Tongue (tissue), 2 donors: Measurements from ENCODE around the gene TRIM15. TPM values are rescaled to one million over a fixed set of nuclear protein-coding genes. Genes with fewer than 3 reads are reported as not detected.
A peak's percentile ranks its signal among the peaks of the same experiment; 100 is the strongest.

Source experiments
- DNase-seq: peaks from one replicate; pipeline ENCODE4 v3.0.0-alpha.2; 2015
- total RNA-seq: library from RNA; depleted of rRNA; stranded (reverse); fragments of >200 nt; gene quantifications from one replicate; pipeline ENCODE4 v1.2.3, GENCODE V29; 2014

The TRIM15 gene
- total RNA-seq, 1 donor from 2014 or later: not detected

- DNase-seq: no peak
These were observed 16.2 kb upstream of the TRIM15 start for GRCh38 chr6:30147096-30147495.

- DNase-seq: no peak
These were observed 14.1 kb upstream of the TRIM15 start for GRCh38 chr6:30149234-30149633.

- DNase-seq: no peak
These were observed 13.3 kb upstream of the TRIM15 start for GRCh38 chr6:30149858-30150550.

DNA sequence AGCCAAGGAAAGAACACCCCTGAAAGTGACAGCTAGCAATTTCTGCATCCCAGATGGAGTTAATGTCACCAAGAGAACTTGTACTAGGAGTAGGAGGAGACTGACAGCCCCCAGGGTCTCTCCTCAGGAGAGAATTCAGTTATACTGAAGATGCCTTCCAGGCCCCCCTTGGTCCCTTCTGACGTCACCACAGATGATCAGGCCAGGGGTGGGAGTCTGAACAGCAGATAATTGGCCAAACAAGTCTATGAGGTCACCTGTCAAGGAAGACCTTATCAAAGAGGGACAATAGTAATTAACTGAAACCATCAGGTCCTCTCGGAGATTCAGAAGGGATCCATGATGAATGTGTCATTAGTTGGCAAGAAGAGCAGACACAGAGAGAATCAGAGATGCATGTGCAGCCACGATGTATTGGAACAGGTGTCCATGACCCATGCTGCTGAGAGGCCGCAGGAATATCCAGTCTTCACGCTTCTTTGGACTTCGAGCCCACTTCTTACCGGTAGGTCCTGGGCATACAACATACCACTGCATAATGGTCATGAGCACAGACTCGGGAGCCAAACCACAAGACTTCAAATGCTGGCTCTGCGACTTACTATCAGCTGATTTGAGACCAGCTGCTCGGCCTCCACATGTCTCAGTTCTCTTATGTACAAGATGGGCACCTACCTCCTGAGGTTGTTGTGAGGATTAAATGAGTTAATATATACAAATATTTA lies 12.5 kb upstream of the TRIM15 start:
- no peak for DNase-seq

DNA sequence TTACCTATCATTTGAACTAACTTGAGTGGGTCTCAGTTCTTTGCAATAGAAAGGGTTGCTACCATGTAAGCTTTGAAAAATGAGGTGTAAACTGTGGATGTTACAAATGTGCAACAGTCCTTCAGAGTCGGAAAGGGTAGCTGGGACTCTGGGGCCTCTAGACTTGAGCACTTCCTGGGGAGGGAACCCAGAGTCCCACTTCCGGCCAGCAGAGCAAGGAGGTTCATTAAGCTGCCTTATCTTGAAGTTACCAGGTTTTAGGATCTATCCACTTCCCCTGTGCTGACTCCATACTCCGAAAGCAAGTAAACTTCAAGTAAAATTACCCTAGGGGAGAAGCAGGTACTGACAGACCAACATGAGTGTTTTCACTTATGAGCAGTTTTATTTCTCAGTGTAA lies 11.8 kb upstream of the TRIM15 start:
- no peak for DNase-seq

DNA sequence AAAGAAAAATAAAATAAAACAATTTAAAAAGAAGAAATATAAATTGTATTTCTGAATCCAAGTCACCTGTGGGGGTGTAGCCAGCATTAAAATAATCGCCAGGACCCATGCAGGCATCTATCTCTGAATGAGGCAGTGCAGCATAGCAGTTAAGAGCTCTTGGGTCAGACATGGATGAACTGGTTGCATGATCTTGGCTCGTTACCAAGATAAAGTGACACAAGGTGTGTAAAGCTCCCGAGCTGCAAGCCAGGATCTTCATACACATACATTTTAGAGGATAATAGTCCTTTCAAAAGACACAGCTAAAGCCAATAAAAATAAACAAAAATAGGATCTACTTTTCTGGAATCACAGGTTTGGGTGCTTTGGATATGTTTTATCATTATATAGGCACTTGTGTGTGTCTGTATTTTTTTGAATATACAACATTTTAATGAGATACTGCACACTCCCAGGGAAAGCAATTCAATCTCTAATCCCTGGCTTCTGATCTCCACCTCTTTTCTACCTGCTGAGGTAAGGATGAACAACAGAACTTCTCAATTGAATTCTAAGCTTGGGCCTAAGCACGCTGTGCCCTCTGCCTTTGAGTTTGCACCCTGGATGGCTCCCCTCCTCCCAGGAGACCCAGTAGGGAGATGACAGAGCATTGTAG lies 11.2 kb upstream of the TRIM15 start:
- no peak for DNase-seq

DNA sequence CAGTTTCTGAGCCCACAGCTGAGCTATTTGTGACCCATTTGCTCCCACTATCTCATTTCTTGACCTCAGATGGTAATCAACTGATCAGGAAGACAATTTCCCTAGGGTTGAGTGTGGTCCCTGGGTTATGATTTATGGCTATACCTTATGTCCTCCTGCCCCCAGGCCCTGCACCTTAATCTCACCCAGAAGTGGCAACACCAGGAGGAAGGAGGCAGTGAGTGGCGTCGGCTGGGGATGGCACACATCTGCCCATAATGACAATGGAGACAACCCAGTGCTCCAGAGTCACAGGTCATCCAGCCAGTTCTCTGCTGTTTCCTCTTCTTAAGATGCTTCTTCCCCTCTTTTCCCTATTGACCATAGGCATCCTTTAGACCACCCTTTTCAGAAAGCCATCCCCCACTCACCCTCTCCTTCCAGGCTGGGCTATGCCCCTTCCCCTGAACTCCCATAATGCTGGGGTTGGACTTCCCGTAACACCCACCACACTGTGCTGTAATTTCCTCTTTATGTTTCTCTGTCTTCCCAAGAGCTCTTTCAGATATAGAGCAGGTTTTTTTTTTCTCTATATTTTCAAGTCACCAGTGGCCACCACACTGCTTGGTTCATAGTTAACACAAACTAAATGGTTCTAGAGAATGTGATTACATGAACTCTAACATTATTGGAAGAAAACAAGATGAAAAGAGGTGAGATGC lies 10.3 kb upstream of the TRIM15 start:
- DNase-seq: no peak

DNA sequence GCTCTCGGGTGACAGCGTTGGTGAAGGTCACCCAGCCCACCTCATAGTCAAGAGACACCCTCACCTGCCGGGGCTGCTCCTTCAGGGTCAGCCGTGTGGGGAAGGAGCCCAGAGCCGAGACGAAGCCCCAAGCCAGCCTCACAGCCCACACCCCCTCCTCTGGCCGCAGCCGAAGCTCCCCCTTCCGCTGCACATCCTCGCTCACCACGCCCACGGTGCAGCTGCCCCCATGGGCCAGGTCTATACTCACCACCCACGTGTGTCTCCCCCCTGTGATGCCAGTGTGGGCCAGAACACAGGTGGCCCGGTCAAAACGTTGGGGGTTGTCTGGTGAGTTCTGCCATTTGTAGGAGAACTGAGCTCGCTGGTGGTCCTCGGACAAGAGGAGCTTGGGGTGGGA lies 9.3 kb upstream of the TRIM15 start:
- no peak for DNase-seq

GRCh38 chr6:30154709-30155519 lies 8.4 kb upstream of the TRIM15 start:
- no peak for DNase-seq

DNA sequence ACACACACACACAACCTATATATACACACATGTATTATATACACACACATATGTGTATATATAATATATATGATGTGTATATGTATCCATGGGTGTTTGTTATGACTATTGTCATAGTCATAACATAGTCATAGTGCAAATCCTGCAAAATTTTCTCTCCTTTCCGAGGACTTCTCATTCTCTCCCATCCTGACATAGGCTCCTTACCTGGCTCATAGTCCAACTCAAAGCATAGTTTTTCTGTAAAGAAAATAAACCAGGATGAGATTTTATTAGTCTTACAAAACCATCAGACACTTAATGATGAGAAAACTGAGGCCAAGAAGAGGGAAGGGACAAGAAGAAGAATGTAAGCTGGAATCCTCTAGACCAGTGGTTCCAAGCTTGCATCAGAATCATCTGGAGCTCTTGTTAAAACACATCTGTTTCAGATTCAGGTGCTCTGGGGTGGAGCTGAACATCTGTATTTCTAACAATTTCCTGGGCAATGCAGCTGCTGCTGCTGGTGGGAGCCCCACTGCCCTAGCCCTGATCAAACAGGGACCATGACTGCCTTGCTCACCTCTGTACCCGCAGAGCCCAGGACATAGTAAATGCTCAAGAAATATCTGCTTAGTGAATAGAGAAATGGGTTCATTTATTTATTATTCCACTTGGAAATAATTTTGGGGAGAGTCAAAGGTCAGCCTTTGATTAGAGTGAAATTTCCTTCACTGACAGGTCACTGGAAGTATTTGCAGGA lies 7.7 kb upstream of the TRIM15 start:
- DNase-seq: no peak

DNA sequence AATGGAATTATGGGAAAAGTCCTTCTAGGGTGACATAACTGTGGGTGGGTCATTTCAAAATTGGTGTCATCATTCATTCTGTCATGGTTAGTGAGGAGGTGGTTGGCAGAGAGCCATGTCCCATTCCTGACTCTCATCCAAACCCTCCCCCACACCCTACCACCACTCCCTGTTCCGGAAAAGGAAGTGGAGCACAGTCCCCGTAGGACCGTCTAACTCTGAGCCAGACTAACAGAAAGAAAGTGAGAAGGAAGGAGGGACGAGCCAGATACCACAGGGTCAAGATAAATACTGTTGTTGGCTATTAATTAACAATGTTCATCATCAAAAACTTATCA lies 7.1 kb upstream of the TRIM15 start:
- peak; percentile 7 for DNase-seq

DNA sequence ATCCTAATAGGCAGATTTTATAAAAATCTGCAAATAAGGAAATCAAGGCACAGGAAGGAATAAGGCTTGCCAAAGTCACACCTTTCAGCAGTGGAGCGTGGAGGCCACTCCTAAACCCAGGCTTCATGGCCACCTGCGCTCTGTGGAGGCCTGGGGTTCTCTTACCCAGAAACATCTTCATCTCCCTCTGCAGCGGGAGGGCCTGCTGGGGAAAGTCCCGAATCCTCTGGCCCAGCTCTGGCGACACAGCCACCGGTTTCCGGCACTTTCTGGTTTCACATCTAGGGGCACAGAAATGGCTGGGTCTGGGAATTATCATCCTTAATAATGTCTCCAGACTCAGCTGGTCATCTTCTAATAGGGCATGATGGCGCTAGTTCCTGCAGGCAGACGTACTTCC lies 6.6 kb upstream of the TRIM15 start:
- DNase-seq: no peak

DNA sequence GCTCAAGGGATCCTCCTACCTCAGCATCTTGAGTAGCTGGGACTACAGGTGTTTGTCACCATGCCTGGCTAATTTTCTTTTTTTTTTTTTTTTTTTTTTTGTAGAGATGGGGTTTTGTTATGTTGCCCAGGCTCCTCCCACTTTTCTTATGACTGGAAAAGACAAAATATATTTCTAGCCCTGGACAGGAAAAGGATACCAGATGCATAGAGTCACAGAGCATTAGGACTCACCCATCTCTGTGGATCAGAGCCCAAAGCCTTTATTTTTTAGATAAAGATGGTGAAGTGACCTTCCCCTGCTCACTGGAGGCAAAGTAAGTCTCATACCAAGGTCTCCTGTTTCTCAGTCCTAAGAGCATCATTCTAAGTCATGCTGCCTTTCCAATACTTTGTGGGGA lies 5.8 kb upstream of the TRIM15 start:
- DNase-seq: no peak

GRCh38 chr6:30157999-30158398 lies 5.3 kb upstream of the TRIM15 start:
- DNase-seq: no peak

- no peak for DNase-seq
These were observed 4.8 kb upstream of the TRIM15 start for GRCh38 chr6:30158475-30159040.

DNA sequence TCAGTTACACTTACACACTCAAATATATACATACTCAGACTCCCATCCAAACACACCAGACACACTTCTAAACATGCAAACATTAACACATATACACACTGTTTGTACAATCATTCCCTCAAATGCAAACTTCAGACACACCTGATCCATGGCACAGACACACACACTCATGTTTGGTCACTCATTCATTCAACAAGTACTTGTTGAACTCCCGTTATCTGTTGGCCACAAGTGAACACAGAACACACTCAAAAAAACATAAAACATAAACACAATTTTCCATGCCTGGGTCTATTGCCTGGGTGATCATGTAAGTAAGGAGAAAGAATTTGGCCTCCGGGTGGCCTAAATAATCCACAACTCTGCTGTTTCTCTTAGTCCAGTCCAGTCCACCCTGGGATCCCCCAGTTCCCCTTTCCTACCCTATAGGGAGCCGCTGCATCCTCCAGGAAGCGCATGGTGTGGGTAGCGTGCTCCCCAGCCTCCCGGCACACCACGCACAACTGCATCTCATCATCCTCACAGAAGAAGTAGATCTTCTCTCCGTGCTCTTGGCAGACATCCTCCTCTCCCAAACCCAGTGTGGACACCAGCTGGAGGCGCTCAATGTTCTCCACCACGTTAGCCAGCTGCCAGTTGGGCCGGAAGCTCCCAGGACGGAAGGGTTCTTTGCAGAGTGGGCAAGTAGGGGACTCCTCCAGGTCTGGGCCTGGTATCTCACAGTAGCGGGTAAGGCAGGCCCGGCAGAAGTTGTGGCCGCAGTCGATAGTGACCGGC lies 3.1 kb upstream of the TRIM15 start:
- DNase-seq: no peak

DNA sequence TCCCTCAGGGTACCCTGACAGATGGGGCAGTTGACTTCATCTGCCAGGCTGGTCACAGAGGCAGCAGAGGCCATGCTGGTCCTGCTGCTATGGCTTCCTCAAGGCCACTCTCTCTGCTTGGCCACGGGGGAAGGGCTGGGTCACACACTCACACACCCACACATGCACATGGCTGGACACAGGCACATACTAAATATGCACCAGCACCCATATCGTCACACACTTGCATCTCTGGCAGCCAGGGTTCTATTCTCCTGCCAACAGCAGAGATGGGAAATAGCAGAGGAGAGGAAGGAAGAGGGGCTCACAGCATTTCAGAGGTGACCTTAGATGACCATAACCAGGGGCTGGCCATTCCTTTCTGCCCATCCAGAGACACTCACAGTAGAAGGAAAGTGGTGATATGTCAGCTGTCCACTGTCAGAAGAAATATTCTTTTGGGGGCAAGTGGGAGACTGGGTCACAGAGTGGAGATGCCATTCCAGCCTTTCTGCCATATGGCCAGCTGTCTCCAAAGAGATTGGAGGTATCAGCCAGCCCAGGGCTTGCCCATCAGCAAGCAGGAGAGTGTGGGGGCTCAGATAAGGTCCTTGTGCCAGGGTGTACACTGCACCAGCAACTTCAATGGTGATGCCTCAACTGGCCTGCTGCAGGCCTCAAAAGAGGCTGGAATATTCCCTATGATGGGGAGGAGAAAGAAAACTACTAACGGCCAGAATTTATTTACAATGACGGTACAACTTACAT lies 2.4 kb upstream of the TRIM15 start, which contains the start of gene TRIM10:
TSS of gene TRIM10 (minus strand) at position 427 of the 747 bp plus-strand sequence. CDS start at position 74, 353 bp downstream.
- peak; percentile 8 for DNase-seq

- DNase-seq: no peak
These were observed 869 bp upstream of the TRIM15 start for GRCh38 chr6:30162265-30163089.
